HG03439 (cell line): ENCODE measurements around the gene HOXD3.

Experiments
- ATAC-seq: cut with Tn5 transposase; IDR thresholded peaks from one replicate; pipeline ENCODE4 v1.9.1; 2021; ENCODE audit warnings: mild to moderate bottlenecking, moderate library complexity; ENCODE audit not compliant: unreplicated experiment

HOXD3 gene

DNA sequence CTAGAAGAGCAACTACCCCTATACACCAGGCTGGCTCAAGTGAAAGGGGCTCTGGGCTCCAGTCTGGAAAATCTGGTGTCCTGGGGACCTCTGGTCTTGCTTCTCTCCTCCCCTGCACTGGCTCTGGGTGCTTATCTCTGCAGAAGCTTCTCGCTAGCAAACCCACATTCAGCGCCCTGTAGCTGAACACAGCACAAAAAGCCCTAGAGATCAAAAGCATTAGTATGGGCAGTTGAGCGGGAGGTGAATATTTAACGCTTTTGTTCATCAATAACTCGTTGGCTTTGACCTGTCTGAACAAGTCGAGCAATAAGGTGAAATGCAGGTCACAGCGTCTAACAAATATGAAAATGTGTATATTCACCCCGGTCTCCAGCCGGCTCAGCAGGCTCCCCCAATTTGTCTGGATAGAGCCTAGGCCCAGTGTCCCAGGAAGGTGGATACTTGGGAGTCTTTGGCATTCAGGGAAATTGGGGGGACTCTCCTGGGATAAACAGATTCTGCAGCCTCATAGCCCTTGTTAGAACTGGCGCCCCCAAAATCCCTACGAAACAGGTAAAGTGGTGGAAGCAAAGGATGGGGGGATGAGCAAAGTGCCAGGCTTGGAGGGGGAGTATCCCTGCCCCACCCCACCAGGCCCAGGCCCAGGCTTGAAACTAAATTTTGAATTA is 8.2 kb upstream of the HOXD3 start:
- ATAC-seq, result no peak

DNA sequence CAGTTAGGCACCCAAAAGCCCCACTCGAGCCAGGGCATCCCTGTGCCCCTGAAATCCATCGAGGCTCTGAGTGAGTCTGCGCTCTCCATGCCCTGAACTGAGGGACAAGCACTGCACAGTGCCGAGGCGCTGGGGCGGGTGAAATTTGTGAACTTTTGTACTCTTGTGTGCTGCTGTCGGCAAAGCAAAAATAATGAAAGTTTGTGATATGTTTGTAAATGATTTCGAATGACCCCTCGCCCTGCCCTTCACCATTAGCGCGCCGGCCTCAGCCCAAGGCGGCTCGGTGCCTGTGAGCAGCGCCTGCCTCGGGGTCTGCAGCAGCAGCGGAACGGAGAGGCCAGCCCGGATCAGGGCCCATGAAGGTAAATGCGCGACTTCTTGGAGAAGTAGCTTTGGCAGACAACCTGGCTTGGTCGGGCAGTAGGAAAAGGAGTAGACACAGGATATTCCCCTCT is 7.6 kb upstream of the HOXD3 start:
- ATAC-seq, result no peak

DNA sequence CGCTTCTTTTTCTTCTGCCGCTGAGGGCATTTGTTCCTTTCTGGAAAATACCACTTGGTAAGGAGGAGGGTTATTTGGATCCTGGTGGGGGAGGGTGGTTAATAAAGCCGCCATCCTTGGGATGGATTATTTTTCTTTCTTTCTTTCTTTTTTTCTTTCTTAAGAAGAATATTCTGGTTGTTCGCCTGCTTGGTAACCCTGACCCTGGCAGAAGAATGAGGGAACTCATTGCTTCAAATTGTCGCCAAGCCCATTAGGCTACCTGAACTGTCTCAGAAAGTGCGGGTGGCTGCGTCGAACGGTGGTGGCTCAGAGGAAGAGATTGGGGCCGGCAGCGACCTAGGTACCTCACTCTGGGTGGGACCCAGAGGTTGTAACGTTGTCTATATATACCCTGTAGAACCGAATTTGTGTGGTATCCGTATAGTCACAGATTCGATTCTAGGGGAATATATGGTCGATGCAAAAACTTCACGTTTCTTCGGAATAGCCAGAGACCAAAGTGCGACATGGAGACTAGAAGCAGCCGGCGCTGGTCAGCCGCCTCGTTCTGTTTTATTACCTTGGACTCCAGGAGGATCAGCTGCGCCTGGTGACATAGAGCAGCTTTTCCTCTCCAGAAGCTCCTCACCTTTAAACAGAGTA is 7.0 kb upstream of the HOXD3 start:
- ATAC-seq, result no peak

DNA sequence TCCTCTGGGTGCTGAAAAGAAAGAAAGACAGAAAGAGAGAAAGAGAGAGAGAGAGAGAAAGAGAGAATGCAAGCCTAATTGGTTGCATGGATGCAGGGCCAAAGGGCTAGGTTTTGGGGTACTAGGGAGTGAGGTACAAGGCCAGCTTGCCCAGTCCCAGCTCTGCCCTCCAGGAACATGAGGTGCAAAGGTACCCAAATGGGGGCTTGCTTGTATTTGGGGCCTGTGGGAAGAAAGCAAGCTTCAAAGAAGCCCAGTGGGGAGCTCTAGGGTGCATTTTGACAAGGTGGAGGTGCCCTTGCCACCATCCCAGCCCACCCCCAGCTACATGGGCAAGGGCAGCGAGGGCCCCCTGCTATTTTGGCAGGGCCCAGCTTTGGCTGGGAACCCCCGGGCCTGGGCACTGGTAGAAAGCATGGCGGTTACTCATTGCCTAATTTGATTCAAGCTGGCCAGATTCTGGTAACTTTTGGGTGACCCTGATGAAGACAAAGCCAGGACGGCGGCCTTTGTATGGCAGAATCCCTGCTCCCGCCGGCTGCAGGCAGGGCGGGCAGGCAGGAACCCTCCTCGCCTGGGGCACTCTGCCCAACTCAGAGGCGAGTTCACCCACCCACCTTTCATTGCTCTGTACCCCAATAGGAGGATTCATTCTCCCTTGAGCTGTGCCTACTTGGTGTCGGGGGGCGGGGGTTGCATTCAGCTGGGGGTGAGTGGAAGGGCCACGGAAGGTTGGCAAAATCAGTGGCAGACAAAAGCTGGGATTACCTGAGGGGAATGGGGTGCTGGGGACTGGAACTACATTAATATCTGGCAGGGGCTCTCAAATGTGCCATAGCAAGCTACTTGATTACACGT is 6.3 kb upstream of the HOXD3 start:
- no peak for ATAC-seq

DNA sequence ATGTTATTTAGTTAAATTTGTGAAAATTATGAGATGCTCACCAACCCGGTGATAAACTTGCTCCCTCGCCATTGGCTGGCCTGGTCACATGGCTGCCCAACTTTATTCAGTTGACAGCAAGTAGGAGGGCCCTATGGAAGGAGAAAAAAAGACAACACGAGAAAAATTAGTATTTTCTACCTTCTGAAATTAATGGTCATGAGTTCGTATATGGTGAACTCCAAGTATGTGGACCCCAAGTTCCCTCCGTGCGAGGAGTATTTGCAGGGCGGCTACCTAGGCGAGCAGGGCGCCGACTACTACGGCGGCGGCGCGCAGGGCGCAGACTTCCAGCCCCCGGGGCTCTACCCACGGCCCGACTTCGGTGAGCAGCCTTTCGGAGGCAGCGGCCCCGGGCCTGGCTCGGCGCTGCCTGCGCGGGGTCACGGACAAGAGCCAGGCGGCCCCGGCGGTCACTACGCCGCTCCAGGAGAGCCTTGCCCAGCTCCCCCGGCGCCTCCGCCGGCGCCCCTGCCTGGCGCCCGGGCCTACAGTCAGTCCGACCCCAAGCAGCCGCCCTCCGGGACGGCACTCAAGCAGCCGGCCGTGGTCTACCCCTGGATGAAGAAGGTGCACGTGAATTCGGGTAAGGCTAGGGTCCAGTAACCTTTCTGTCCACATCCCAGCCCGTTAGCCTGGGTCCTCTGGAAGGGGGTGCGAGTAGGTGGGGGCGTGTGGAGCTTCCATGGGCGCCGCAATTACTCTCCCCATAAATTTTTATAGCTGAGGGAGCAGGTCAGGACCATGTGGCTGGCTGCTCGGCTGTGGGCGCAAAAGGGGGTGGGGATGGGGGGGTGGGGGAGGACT is 5.4 kb upstream of the HOXD3 start, which contains the start of gene HOXD4:
Gene HOXD4 (plus strand): TSS at position 109 of the 846 bp plus-strand sequence. CDS start 84 bp downstream, at position 193.
- no peak for ATAC-seq

DNA sequence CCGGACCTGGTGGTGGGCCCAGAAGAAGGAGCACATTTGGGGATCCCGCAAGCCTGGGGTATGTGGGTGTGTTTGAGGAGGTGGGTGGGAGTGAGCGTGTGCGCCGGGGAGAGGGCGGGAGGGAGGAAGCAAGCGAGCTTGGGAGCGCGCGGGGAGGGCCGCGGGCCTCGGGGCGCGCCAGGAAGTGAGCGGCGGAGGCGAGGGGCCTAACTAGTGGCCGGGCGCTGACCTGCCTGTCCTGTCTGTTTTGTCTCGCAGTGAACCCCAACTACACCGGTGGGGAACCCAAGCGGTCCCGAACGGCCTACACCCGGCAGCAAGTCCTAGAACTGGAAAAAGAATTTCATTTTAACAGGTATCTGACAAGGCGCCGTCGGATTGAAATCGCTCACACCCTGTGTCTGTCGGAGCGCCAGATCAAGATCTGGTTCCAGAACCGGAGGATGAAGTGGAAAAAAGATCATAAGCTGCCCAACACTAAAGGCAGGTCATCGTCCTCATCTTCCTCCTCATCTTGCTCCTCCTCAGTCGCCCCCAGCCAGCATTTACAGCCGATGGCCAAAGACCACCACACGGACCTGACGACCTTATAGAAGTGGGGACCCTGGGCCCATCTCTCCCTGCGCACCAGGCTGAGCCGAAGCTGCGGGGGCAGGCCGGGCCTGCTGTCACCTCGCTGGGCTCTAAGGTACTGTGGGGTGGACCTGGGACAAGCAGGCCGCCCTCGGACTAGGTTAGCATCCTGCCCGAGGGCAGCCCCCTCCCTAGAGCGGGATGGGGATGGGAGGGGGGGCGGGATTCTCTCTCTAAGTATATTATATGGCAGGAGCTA is 4.5 kb upstream of the HOXD3 start:
- no peak for ATAC-seq

DNA sequence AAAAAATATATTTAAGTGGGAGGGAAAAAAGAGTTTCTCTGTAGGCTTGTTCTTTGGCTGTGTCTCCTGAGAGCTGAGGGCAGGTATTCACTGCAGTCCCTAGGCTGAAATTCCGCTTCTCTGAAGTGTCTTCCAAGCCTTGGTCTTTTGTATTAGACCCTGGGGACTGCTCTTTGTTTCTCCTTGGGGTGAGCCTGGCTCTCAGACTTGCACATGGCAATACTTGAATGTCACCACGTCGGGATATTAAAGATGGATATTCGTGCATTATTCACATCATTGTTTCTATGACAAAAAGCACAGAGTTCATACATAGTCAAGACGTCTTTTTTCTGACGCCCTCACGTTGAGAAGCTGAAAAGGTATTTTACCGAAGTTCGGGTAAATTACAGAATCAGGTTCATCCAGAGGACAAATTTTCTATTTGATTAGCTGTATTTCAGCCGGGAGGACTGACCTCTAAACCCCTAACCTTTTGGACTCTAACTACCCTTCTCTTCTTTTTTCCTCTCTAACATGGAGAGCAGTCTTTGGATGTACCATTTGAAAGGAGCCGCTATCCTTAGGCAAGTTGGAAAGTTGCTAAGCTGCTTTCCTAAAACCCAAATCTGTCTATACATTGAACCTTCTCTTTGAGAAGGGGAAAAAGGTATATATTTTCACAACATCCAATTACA is 2.4 kb upstream of the HOXD3 start:
- no peak for ATAC-seq

DNA sequence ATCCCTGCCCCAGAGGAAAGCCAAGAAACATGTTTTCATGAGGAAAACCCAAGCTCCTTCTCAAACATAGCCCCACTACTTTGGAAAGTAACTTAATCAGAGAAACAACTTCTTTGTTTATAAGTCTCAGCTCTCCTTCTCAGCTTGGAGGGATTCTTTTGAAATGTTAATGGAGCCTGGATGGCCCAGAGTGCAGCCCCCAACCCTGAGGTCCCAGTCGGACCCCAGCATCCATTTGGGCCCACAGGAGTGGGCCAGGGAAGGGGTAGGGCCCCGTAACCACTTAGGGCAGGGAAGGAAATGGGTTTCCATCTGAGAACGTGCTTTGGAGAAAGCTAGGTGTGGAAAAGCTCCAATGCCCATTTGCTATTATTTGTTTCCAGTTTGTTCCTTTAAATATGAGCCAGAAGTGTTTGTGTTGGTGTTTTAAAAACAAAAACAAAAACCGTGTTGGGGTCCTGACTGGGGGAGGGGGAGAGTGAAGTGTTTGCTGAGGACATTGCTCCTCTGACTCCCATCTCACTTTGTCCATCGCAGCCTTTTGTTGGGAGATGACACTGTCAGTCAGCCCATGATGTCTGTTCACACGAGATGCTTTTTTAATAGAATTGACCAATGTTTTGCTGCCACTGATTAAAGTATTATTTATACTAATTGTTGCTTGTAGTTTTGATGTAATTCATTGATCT is 1.6 kb upstream of the HOXD3 start:
- no peak for ATAC-seq

DNA sequence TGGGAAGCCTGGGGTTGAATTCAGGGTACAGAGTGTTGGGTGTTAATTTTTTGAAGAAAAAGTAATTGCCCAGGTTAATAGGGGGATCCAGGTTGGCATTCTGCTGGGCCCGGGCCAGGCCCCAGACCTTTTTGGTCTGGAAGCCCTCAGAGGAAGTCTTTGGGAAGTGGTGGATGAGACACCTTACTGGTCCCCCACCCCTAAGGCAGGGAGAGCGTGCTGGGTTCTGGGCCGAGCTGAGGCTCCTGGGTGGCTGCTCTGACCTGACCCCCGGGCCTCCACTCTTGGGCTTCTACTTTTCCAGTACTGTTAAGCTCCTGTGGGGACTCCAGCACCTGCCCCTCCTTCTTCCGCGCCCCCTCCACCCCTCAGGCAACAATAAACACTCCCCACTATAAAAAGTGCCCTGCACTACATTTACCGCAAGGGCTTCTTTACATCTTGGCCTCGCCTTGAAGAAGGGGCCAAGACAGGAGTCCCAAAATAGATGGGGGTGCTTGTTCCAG is 753 bp upstream of the HOXD3 start:
- no peak for ATAC-seq

DNA sequence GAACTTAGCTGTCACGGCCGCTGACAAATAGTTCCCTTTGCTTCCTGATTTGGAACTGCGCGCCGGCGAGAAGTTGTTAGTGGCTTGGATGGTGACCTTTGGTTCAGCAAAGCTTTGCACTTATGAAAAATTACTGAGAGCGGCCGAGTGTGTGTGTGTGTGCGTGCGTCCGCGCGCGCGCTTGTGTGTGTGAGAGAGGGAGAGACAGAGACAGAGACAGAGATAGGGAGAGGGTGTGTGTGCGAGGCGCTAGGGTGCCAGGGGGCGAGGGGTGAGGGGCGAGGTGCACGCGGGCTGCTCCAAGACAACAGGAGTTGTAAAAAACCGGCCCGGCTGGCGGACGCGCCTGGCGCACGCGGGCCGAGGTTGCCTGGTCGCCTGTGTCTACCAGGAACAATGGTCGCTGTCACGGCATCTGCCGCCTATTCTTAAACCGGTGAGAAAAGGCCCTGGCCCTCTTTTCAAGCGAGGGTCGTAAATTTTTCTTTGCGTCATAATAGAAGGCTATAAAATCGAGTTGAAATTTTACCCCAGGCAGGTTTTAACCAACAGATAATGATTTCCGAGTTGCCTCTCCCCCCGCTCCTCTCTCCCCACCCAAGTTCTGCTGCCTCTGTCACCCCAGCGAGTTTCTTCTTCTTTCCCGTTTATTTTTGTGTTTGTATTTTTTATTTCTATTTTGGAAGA is 535 bp downstream of the HOXD3 start:
- no peak for ATAC-seq

DNA sequence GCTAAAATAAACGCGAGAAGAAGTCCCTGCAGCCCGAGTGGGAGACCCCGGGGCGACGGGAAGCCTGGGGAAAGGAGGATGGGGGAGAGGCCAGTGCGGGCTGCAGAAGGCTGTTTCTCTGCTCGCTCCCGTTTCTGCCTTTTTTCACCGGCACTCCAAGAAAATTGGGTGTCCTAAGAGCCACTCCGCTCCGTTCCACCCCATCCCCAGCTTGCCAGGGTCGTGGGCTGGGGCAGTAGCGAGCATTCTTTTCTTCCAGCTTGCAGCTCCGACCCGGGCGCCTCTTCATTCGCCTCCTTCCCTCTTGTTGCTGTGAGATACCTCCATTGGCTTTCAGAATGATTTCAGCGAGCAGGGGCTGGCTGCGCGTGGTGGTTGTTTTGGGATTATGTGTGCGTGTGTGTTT is 1.1 kb downstream of the HOXD3 start:
- no peak for ATAC-seq

DNA sequence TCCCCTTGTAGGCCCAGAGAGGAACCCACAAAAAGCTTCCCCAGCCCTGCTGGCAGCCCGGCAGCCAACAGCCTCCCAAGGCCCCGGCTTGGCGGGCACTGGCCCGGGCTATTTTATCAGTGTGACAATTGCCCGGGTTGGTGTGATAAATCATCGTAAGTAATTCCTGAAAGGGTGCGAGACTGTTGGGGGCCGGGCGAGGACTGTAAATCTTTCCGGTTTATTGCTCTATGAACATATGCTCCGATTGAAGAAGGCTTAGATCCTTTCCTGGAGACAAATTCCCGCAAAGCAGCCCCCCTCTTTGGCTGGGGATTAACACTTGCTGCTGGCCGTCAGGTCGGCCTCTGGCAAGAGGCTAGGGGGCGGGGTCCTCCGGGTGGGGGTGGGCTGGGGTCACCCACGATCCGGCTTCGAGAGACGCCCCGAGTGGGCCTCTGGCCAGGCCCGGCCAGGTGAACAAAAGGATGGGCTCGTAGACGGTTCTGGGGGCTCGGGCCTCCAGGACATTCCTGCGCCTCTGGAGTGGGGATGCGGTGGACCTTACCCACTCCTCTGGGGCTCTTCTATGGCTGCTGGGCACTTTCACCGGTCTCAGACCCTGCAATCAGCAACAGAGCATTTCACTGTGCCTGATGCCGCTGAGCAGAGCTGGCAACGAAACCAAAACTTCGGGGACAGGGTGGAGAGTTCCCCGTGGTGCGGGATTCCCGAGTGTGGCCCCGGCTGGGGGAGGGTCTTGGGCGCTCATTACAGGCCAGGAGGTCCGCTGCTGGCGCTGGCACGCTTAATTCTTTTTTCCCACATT is 2.0 kb downstream of the HOXD3 start:
- ATAC-seq, result no peak

DNA sequence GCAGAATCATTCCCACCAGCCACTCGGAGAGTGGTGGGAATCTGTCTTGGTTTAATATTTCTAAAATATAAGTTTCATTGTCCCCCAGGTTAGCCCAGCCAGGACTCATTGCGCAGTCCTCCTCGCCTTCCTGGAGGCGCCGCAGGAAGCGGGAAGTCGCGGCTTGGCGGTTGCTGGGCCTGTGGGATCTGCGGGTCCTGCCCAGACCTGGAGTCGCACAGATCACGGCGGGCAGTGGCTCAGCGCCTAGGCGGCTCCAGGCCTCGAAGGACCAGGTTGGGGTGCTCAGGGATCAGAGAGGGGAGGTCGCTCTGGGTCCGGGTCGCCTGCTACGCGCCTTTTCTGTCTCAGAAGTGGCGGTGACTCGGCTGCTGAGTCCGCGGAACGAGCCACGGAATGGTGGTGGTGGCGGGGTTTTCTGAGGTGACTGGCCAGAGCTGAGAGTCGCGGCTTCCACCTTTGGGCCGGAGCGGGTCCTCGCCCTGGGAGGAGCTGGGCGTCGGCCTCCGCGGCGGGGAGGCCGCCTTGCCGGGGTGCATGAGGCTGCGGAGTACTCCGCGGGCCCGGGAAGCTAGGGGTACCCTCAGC is 2.6 kb downstream of the HOXD3 start:
- no peak for ATAC-seq

DNA sequence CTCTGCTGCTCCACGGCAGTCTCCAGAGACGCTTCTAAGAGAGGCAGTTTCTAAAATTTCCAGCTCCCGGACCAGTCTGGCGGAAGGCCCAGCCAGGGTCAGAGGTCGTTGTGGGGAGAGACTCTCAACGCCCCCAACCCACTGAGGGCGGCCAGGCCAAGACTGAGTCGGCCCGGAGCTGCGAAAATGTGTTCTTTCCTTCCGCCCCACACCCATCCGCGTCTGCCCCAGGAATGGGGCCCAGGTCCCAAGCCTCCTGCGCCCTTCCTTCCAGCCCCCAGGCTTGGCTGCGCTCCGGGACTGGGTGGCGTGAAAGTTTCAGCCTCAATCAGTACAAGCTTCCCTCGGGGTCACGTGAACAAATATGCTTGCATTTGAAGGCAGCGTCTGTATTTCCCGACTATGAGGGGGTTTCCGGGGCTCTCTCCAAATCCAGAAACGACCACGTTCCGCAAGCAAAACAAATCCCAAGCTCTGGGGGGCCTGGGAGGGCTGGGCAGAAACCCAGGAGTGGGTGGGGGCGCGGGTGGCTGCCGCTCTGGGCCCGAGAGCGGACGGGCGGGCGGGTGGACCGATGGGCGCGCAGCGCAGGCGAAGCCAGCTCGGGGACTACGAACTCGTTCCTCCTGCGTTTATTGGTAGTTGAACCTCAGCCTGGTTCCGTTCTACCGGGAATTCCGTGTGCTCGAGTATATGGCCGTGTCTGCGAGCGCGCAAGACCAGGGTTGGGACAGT is 3.3 kb downstream of the HOXD3 start:
- no peak for ATAC-seq

DNA sequence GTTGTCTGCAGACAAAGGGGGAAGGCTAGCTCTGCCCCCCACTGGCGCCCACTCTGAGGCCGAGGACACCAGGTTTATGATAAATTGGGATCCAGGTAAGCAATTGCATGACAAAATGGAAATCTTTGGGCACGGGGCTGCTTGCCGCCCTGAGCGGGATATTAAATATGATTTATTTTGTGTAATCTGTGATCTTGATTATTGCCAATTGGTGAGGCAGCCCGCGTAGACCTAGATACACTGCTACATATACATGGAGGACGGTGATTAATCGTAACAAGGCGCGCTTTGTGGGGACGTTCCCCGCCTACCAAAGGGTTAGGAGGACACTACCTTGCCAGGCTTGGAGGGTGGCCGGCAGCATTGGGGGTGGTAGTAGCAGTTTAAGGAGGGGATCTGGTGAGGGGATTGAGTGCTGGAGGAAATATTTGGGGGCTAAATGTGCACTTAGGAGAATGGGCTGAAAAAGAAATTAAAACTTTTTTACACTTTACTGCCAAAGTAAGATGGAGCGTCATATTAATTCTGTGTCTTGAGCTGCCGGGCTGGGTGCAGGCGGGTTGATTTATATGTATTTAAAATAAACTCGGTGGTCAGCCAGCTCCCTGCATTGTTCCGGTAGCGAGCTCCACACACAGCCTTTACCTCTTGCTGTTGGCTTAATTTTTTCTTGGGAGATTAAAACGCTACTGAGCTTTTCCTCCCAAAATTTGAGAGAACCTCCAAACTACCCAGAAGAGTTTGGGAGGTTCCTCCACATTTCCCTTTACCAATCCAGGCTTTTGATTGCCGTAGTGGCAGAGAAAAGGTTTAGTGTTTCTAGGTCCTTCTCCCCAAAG is 4.1 kb downstream of the HOXD3 start:
- ATAC-seq, result no peak
